Mesothelial cell of epicardium (in vitro differentiated cells): ENCODE data around the gene SPAG7. TPM values are rescaled to one million over a fixed set of nuclear protein-coding genes. Genes with fewer than 3 reads are reported as not detected.
A peak's percentile ranks its signal among the peaks of the same experiment; 100 is the strongest.

ENCODE experiments used
- DNase-seq, 2 experiments: peaks; one replicate each; pipeline ENCODE4 v3.0.0; 2021; ENCODE audit warnings: low spot score in 2 of 2; ENCODE audit not compliant: unreplicated experiment in 2 of 2
- H3K27ac Mint-ChIP-seq: 2 replicates; pipeline ENCODE4 v1.8.0; 2021; ENCODE audit warnings: mixed read lengths
- H3K27me3 Mint-ChIP-seq: 2 replicates; pipeline ENCODE4 v1.8.0; 2021; ENCODE audit warnings: low read depth, mixed read lengths
- H3K36me3 Mint-ChIP-seq: 2 replicates; pipeline ENCODE4 v1.8.0; 2021; ENCODE audit warnings: mixed read lengths
- H3K4me1 Mint-ChIP-seq: 2 replicates; pipeline ENCODE4 v1.8.0; 2021; ENCODE audit warnings: mixed read lengths
- H3K4me3 Mint-ChIP-seq: 2 replicates; pipeline ENCODE4 v1.8.0; 2021; ENCODE audit warnings: mild to moderate bottlenecking, moderate library complexity, mixed read lengths
- H3K9me3 Mint-ChIP-seq: 2 replicates; pipeline ENCODE4 v1.8.0; 2021; ENCODE audit warnings: mixed read lengths
- total RNA-seq: library from RNA; stranded (reverse); gene quantifications from 3 replicates; pipeline ENCODE4 v1.2.1, GENCODE V29; 2021
- TF ChIP-seq, protein P1 (sequence below): fragments of 200-600 bp; sonication (generic); IDR thresholded peaks from one replicate; pipeline ENCODE4 v1.5.0; 2021; ENCODE audit warnings: antibody characterized with exemption; ENCODE audit not compliant: unreplicated experiment

SPAG7 gene
- total RNA-seq, 1 donor from 2014 or later = 72.8 TPM

DNA sequence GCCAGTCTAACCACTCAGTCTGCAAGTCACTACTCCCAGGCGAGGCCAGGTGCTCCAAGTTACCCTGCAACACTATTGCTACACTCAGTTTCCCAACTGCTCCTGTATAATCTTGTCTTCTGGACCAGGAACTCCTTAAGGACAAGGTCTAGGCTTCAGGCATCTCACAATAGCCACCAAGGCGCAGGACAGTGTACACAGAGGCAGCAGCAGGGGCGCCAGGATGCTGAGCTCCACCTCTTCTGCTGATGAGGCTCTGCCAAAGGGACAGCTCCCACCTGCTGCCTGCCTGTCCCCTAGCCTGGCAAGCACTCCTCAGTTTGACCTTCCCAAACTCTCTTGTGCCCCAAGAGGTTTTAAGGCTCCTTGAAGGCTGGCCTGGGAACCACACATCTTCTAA is 31.2 kb downstream of the SPAG7 start:
- Mint-ChIP-seq H3K9me3 (no peaks in the 10 kb centered on the region), H3K4me1 (peaks cover 30% of the 10 kb centered on the region), H3K4me3 (no peak overlapping the region), H3K27me3 (no peaks in the 10 kb centered on the region), H3K27ac (no peak overlapping the region), H3K36me3 (peaks cover 2% of the 10 kb centered on the region)
- no peak for DNase-seq
- TF ChIP-seq, protein P1, sequence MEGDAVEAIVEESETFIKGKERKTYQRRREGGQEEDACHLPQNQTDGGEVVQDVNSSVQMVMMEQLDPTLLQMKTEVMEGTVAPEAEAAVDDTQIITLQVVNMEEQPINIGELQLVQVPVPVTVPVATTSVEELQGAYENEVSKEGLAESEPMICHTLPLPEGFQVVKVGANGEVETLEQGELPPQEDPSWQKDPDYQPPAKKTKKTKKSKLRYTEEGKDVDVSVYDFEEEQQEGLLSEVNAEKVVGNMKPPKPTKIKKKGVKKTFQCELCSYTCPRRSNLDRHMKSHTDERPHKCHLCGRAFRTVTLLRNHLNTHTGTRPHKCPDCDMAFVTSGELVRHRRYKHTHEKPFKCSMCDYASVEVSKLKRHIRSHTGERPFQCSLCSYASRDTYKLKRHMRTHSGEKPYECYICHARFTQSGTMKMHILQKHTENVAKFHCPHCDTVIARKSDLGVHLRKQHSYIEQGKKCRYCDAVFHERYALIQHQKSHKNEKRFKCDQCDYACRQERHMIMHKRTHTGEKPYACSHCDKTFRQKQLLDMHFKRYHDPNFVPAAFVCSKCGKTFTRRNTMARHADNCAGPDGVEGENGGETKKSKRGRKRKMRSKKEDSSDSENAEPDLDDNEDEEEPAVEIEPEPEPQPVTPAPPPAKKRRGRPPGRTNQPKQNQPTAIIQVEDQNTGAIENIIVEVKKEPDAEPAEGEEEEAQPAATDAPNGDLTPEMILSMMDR = no peak

DNA sequence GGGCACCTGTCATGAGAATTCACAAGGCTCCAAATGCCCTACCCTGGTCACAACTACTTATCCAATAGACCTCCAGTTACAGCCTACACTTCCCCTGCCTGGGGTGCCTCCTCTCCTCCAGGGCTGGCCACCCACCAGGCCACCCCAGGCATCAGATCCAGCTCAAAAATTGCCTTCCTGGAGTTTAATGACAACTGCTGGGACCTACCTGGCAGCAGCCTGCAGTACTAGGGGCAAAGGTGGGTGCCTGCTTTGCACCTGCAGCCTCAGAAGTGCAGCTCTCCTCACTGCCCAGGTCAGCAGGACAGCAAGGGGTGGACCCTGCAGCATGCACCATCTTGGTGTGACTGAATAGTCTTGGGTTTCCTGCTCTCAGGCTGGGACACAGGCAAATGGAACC is 32.0 kb downstream of the SPAG7 start:
- TF ChIP-seq, protein P1 = no peak
- peaks cover 2% of the 10 kb centered on the region for H3K36me3 Mint-ChIP-seq
- no peak overlapping the region for H3K4me3 Mint-ChIP-seq
- H3K4me1 Mint-ChIP-seq = peaks cover 23% of the 10 kb centered on the region
- no peak for DNase-seq
- no peak overlapping the region for H3K27ac Mint-ChIP-seq
- H3K9me3 Mint-ChIP-seq = no peaks in the 10 kb centered on the region
- H3K27me3 Mint-ChIP-seq = no peaks in the 10 kb centered on the region

DNA sequence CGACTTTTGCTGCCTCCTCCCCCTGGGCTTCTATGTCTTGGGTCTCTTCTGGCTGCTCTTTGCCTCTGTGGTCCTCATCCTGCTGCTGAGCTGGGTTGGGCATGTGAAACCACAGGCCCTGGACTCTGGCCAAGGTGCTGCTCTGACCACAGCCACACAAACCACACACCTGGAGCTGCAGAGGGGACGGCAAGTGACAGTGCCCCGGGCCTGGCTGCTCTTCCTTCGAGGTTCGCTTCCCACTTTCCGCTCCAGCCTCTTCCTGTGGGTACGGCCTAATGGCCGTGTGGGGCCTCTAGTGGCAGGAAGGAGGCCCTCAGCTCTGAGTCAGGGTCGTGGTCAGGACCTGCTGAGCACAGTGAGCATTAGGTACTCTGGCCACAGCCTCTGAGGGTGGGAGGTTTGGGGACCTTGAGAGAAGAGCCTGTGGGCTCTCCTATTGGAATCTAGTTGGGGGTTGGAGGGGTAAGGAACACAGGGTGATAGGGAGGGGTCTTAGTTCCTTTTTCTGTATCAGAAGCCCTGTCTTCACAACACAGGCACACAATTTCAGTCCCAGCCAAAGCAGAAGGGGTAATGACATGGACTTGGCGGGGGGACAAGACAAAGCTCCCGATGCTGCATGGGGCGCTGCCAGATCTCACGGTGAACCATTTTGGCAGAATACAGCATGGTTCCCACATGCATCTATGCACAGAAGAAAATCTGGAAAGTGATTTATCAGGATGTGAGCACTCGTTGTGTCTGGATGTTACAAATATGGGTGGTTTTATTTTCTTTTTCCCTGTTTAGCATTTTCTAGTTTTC is 33.2 kb downstream of the SPAG7 start:
- Mint-ChIP-seq H3K4me3 (no peak overlapping the region), H3K4me1 (peaks cover 22% of the 10 kb centered on the region), H3K36me3 (peaks cover 3% of the 10 kb centered on the region), H3K27ac (peak overlapping the region; percentile 39), H3K27me3 (no peaks in the 10 kb centered on the region), H3K9me3 (no peaks in the 10 kb centered on the region)
- TF ChIP-seq, protein P1 = no peak
- no peak for DNase-seq

DNA sequence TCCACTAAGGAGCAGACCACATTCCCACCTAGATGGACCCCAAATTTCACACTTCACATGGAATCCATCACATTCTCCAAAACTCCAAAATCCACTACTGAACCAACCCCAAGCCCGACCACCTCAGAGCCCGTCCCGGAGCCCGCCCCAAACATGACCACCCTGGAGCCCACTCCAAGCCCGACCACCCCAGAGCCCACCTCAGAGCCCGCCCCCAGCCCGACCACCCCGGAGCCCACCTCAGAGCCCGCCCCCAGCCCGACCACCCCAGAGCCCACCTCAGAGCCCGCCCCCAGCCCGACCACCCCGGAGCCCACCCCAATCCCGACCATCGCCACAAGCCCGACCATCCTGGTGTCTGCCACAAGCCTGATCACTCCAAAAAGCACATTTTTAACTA is 34.0 kb downstream of the SPAG7 start:
- Mint-ChIP-seq H3K36me3 (peaks cover 3% of the 10 kb centered on the region), H3K27me3 (no peaks in the 10 kb centered on the region), H3K27ac (no peak overlapping the region), H3K4me3 (no peak overlapping the region), H3K9me3 (no peaks in the 10 kb centered on the region), H3K4me1 (peaks cover 16% of the 10 kb centered on the region)
- no peak for DNase-seq
- TF ChIP-seq, protein P1 = no peak

DNA sequence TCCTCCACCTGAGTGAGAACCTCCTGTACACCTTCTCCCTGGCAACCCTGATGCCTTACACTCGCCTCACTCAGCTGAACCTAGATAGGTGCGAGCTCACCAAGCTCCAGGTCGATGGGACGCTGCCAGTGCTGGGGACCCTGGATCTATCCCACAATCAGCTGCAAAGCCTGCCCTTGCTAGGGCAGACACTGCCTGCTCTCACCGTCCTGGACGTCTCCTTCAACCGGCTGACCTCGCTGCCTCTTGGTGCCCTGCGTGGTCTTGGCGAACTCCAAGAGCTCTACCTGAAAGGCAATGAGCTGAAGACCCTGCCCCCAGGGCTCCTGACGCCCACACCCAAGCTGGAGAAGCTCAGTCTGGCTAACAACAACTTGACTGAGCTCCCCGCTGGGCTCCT is 34.9 kb downstream of the SPAG7 start:
- no peaks in the 10 kb centered on the region for H3K27me3 Mint-ChIP-seq
- no peak overlapping the region for H3K27ac Mint-ChIP-seq
- H3K9me3 Mint-ChIP-seq = no peaks in the 10 kb centered on the region
- peaks cover 3% of the 10 kb centered on the region for H3K36me3 Mint-ChIP-seq
- TF ChIP-seq, protein P1 = no peak
- no peak for DNase-seq
- peaks cover 9% of the 10 kb centered on the region for H3K4me1 Mint-ChIP-seq
- H3K4me3 Mint-ChIP-seq = no peak overlapping the region
